22Rv1 (cell line): Measurements from ENCODE around the gene ARMC12.

Experiments used
- H3K27ac ChIP-seq: fragments of 450-650 bp; 2 replicates; pipeline ENCODE4 v1.5.1; 2017
- CTCF ChIP-seq: fragments of 450-650 bp; IDR thresholded peaks from 2 replicates; pipeline ENCODE4 v1.5.1; 2017; ENCODE audit warnings: mild to moderate bottlenecking
- ZFX ChIP-seq: fragments of 450-650 bp; IDR thresholded peaks from 2 replicates; pipeline ENCODE4 v1.6.1; 2017; ENCODE audit warnings: antibody characterized with exemption, borderline replicate concordance

ARMC12 gene

GRCh38 chr6:35725721-35726438, 11.0 kb upstream of the ARMC12 start:
- TF ChIP-seq ZFX (no peak), CTCF (no peak)
- H3K27ac ChIP-seq = peak overlapping the region; percentile 100

GRCh38 chr6:35727231-35727934, 9.4 kb upstream of the ARMC12 start:
- TF ChIP-seq CTCF (0 out of 2 replicates have a peak, but pooled peaks have one; percentile 7), ZFX (no peak)
- H3K27ac ChIP-seq = peak overlapping the region; percentile 100

- no peak for TF ChIP-seq CTCF
- peak overlapping the region; percentile 100 for H3K27ac ChIP-seq
Measured at GRCh38 chr6:35727935-35728682, 8.7 kb upstream of the ARMC12 start.

- peak; percentile 31 for TF ChIP-seq CTCF
- no peak for TF ChIP-seq ZFX
- peak overlapping the region; percentile 100 for H3K27ac ChIP-seq
Measured at GRCh38 chr6:35728683-35729678, 7.9 kb upstream of the ARMC12 start.

GRCh38 chr6:35729722-35730121, 7.1 kb upstream of the ARMC12 start:
- H3K27ac ChIP-seq = peak overlapping the region; percentile 100
- TF ChIP-seq CTCF = no peak
- TF ChIP-seq ZFX = no peak

GRCh38 chr6:35730745-35731413, 6.0 kb upstream of the ARMC12 start:
- peak overlapping the region; percentile 100 for H3K27ac ChIP-seq
- TF ChIP-seq ZFX = no peak
- no peak for TF ChIP-seq CTCF
